ENCODE results near the gene C11orf21. TPM values are rescaled to one million over a fixed set of nuclear protein-coding genes. Genes with fewer than 3 reads are reported as not detected.

The C11orf21 gene
- total RNA-seq, 4 donors from 2014 or later = 0.15 to 0.78 (median 0.42) TPM

DNA sequence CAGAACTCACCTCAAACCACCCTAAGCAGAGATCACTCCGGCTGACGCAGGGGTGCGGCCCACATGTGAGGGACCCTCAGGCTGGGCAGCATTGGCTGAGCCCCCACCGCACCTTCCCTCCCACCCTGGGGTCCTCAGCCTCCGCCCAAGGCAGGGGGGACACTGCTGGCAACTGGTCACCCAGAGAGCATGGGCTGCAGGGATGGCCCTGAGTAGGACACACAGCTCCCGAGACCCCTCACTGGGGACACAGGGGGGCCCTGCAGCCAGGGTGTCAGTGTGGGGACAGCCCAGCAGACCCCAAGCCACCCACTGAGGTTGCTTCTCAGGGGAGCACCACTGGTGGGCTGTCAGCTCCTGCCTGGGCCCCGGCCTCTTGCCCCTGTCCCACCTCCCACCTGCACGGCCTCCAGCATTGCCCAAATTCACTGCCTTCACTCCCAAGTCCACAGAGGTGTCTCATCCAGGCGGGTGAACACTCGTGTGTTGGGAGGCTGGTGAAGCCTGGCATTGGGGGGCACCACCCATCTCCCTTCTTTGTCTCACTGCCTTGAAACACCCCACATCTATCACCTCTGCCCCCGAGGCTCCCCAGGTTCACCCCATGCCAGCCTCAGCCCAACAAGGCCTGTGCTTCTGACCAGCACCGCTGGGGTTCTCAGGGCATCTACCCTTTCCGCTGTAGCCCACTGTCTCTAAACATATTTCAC lies 4.7 kb downstream of the C11orf21 start:
- TF ChIP-seq POLR2A (IDR thresholded peaks at IDR 0.05) (no peak), CTCF (IDR thresholded peaks at IDR 0.05) (no peak), POLR2AphosphoS5 (IDR thresholded peaks at IDR 0.05) (no peak), EP300 (IDR thresholded peaks at IDR 0.05) (no peak)
- ATAC-seq = no peak
- Histone ChIP-seq H3K4me1 (no peaks in the 10 kb centered on the region), H3K27me3 (peaks cover 5% of the 10 kb centered on the region), H3K27ac (no peak overlapping the region), H3K9me3 (no peaks in the 10 kb centered on the region), H3K36me3 (no peaks in the 10 kb centered on the region), H3K4me3 (no peak overlapping the region)
- WGBS, 2 donors (ENCODE audit: low coverage in 1 of 2) = 86 to 98% methylated on average over 4 to 9 of the region's 13 CpGs

DNA sequence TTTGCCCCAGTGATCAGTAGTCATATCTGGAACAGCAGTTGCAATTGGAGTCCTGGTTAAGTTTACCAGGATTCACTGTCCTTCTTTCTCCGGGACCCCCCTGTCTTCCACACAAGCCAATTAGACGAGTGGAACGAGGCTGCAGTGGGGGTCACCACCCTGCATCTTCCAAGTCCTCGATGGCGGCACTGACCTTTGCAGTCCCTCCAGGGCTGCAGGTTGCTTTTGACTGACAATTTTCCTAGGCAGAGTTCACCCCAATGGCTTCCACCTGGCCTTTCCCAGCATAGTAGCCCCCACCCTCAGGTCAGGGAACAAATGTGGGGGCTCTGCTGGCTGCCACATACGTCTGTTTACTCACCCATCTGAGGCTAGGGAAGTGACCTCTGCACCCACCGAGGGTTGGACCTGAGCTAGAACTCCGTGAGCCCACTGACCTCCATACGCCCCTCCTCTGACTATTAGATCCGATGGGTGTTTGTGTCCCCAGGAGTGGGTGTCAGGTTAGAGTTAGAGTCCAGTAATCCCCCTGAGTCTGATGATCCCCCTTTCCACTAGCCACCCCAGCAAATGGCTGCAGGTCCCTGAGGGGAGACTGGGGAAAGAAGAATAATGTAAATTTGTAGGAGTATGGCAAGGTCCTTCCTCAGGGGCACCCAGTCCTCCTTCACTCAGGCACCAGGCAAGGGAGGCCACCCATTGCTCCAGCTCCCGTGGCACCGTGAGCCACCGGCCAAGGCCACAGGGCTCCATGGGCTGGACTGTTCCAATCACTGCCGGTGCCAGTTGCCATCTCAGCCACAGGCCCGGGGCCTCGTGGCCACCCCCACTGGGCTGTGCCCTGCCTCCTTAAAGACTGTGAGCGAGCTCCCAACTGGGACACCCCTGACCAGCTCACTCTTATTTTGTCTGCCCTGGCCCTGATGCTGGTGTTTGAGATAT lies 5.5 kb downstream of the C11orf21 start:
- Histone ChIP-seq H3K36me3 (no peaks in the 10 kb centered on the region), H3K4me1 (no peaks in the 10 kb centered on the region), H3K4me3 (no peak overlapping the region), H3K27ac (no peak overlapping the region), H3K27me3 (peaks cover 5% of the 10 kb centered on the region), H3K9me3 (no peaks in the 10 kb centered on the region)
- TF ChIP-seq POLR2AphosphoS5 (IDR thresholded peaks at IDR 0.05) (no peak), POLR2A (IDR thresholded peaks at IDR 0.05) (no peak), CTCF (IDR thresholded peaks at IDR 0.05) (no peak), EP300 (IDR thresholded peaks at IDR 0.05) (no peak)
- no peak for ATAC-seq
- 82 to 100% methylated on average over 1 to 5 of the region's 17 CpGs for WGBS, 2 donors (ENCODE audit: low coverage in 1 of 2)

- TF ChIP-seq POLR2AphosphoS5 (IDR thresholded peaks at IDR 0.05) (no peak), CTCF (IDR thresholded peaks at IDR 0.05) (no peak)
- no peaks in the 10 kb centered on the region for H3K36me3 ChIP-seq
- H3K27me3 ChIP-seq = peaks cover 13% of the 10 kb centered on the region
- no peak overlapping the region for H3K4me3 ChIP-seq
- ATAC-seq = no peak
- H3K27ac ChIP-seq = no peak overlapping the region
- H3K4me1 ChIP-seq = no peaks in the 10 kb centered on the region
- H3K9me3 ChIP-seq = no peaks in the 10 kb centered on the region
- WGBS, 2 donors (ENCODE audit: low coverage in 1 of 2) = 86 to 94% methylated on average over 4 to 6 of the region's 8 CpGs
These were observed 6.8 kb downstream of the C11orf21 start for GRCh38 chr11:2294926-2295290.

DNA sequence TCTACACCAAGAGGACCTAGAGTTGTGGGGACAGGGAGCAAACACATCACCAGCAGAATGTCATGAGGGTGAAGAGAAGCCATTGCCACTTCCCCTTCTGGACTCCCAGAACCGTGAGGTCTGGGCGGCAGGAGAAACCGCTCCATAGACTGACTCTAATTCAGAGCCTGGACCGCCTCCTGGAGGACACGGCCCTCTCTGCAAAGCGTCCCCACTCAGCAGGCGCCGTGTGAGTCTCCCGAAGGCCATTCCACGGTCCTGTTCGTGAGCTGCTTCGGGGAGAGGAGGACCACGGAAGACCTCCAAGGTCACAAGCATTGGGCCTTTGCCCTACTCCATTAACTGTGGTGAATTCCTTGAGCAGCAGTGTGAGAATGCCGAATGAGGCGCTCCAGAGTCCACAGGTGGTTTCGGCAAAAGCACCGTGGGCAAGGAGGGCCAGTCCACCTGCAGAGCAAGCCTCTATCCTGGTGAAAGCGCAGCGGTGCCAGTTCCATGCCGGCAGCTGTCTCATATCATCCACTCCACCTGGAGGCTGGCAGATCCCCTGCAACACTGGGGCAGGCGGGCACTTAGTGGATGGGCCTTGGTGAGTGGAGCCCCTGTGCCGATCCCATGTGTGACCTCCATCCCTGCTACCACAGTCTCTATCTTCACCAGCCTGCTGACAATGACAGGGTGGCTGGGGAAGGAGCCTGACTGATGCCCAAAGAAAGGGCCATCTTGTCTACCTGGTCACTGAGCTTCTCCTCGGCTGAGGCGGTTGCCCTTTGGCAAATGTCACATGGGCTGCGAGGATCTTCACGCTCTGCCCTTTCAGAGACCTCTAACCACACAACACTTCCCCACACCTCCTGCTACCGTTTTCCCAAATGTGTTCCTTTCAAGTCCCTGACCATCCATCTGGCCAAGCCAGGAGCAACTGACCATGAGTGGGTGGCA lies 7.5 kb downstream of the C11orf21 start:
- WGBS, 2 donors (ENCODE audit: low coverage in 1 of 2) = 57% methylated on average over 5 of the region's 27 CpGs; no CpG with 5 or more reads in 1 of the 2 donors
- H3K27ac ChIP-seq = no peak overlapping the region
- H3K27me3 ChIP-seq = peaks cover 19% of the 10 kb centered on the region
- no peaks in the 10 kb centered on the region for H3K36me3 ChIP-seq
- no peaks in the 10 kb centered on the region for H3K9me3 ChIP-seq
- H3K4me3 ChIP-seq = no peak overlapping the region
- TF ChIP-seq EP300 (IDR thresholded peaks at IDR 0.05) (no peak), CTCF (IDR thresholded peaks at IDR 0.05) (no peak), POLR2AphosphoS5 (IDR thresholded peaks at IDR 0.05) (no peak), POLR2A (IDR thresholded peaks at IDR 0.05) (no peak)
- H3K4me1 ChIP-seq = no peaks in the 10 kb centered on the region
- ATAC-seq = no peak
